RWPE1 (cell line): ENCODE data around the gene ZDHHC19.
A peak's percentile ranks its signal among the peaks of the same experiment; 100 is the strongest.
"Not testable (repeated sequence)": the region's sequence is repeated elsewhere in the genome, so short reads cannot be mapped to it uniquely, and the experiment has no call there.

Experiments used
- CTCF ChIA-PET: fragments of 350-600 bp; sonication (Branson Sonifier 250); formaldehyde crosslinking; extraction: SDS; loops from one replicate; lab custom pipeline; 2021; lab: Yijun Ruan, JAX
- POLR2A ChIA-PET: fragments of 400-600 bp; formaldehyde crosslinking; extraction: SDS; loops from one replicate; lab custom pipeline; 2020; ENCODE audit warnings: antibody characterized with exemption; ENCODE audit not compliant: low non-redundant PET; lab: Yijun Ruan, JAX
- DNase-seq: peaks from one replicate; pipeline ENCODE4 v3.0.0; 2012; ENCODE audit warnings: low spot score
- H3K27ac ChIP-seq: fragments of 450-650 bp; 2 replicates; pipeline ENCODE4 v1.5.1; 2017
- TF ChIP-seq, protein P1 (sequence below): fragments of 450-650 bp; conservative IDR thresholded peaks from 2 replicates; pipeline ENCODE4 v1.5.1; 2017; ENCODE audit warnings: low read depth, mild to moderate bottlenecking

The ZDHHC19 gene

DNA sequence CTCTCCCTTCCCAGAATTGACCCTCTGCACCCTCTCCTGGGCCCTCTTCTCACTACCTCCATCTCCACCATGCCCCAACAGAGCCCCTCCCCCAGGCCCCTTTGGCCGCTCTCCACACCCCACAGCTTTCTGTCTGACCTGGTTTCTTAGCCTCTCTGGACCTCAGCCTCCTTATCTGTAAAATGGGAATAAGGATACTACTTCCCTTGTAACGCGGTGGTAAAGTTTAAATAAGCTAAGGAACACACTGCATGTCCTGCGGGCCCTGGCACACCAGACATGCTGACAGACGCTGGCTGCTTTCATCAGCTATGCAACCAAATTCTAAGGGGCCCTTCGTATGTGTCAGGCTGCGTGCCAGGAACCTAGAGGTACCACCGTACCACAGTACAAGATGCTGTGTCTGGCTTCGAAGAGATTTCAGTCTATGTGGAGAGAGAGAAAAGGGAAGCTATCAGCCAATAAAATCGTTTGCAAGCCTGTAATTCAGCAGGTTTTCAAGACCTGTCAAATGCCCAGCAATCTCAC, 4.4 kb upstream of the ZDHHC19 start:
- ChIA-PET POLR2A (interaction anchor here (0.5 kb wide), 1 partner anchor 218 kb away, joined by 3 read pairs; no protein-coding TSS in a partner anchor), CTCF (no interaction called here)
- TF ChIP-seq, protein P1, sequence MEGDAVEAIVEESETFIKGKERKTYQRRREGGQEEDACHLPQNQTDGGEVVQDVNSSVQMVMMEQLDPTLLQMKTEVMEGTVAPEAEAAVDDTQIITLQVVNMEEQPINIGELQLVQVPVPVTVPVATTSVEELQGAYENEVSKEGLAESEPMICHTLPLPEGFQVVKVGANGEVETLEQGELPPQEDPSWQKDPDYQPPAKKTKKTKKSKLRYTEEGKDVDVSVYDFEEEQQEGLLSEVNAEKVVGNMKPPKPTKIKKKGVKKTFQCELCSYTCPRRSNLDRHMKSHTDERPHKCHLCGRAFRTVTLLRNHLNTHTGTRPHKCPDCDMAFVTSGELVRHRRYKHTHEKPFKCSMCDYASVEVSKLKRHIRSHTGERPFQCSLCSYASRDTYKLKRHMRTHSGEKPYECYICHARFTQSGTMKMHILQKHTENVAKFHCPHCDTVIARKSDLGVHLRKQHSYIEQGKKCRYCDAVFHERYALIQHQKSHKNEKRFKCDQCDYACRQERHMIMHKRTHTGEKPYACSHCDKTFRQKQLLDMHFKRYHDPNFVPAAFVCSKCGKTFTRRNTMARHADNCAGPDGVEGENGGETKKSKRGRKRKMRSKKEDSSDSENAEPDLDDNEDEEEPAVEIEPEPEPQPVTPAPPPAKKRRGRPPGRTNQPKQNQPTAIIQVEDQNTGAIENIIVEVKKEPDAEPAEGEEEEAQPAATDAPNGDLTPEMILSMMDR, result no peak
- DNase-seq, result no peak
- H3K27ac ChIP-seq, result no peak overlapping the region; the same call in 1 of the 2 replicates

DNA sequence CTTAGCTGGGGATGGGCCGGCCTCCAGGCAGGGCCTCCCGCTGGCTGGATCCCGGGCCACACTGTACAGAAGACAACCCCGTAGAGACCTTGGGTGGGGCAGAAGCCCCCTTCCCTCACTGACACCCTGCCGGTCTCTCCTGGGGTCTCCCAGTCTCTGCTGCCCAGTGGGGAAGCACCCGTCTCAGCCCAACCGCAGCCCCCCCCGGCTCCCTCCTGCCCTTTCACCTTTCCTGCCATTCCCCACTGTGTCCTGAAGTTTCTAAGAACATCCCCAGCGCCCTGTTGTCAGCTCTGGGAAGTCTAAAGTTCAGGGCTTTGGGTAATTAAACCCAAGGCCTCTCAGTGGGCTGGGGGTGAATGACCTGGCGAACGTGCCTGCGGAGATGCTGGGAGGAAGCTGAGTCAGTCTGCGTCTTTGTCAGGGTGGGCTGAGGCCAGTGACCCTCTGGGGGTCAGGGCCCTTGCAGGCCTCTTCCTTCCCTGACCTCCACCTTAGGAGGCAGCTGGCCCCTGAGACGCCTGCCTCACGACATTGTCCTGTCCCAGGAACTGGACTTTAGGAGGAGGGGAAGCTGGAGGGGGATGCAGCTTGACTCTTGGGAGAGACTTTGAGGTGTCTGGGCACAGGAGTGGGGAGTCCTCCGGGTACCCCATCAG, 3.7 kb upstream of the ZDHHC19 start:
- no peak for DNase-seq
- TF ChIP-seq, protein P1, result no peak
- no peak overlapping the region for H3K27ac ChIP-seq
- ChIA-PET CTCF (no interaction called here), POLR2A (interaction anchor here (0.5 kb wide), 1 partner anchor 218 kb away, joined by 3 read pairs; no protein-coding TSS in a partner anchor)

DNA sequence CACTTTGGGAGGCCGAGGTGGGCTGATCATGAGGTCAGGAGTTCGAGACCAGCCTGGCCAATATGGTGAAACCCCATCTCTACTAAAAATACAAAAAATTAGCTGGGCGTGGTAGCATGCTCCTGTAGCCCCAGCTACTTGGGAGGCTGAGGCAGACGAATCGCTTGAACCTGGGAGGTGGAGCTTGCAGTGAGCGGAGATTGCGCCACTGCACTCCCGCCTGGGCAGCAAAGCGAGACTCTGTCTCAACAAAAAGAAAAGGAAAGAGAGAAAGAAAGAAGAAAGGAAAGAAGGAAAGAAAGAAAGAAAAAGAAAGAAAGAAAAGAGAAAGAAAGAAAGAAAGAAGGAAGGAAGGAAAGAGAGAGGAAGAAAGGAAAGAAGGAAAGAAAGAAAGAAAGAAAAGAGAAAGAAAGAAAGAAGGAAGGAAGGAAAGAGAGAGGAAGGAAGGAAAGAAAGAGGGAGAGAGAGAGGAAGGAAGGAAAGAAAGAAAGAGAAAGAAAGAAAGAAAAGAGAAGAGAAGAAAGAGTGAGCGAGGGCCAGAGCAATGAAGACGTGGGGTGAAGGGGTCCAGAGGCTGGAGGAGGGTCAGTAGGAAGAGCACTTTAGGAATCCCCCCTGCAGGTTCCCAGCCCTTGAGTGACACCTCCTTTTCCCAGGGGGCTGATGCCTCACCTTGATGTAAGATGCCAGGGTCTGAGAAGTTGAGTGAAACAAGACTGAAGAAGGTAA, 1.1 kb downstream of the ZDHHC19 start:
- POLR2A ChIA-PET, H3K27ac ChIP-seq, CTCF ChIA-PET, DNase-seq: not testable (repeated sequence)

- CTCF ChIA-PET, result no interaction called here
Observed at GRCh38 chr3:196208942-196209695, 2.1 kb downstream of the ZDHHC19 start.

GRCh38 chr3:196207833-196208607, 3.2 kb downstream of the ZDHHC19 start:
- CTCF ChIA-PET, result no interaction called here
- peak; percentile 89 for DNase-seq
- TF ChIP-seq, protein P1, result no peak
- POLR2A ChIA-PET, result no interaction called here
- H3K27ac ChIP-seq, result no peak overlapping the region

More at GRCh38 chr3:196208942-196209695, 2.1 kb downstream of the ZDHHC19 start:
- no peak for DNase-seq
- POLR2A ChIA-PET, result no interaction called here
- H3K27ac ChIP-seq, result no peak overlapping the region
- TF ChIP-seq, protein P1, result no peak

- no peak overlapping the region for H3K27ac ChIP-seq
- no peak for DNase-seq
- ChIA-PET CTCF (no interaction called here), POLR2A (no interaction called here)
- TF ChIP-seq, protein P1, result no peak
Observed at GRCh38 chr3:196207159-196207832, 3.9 kb downstream of the ZDHHC19 start.

- CTCF ChIA-PET, result interaction anchor here (1.2 kb wide), 1 partner anchor 9 kb away, joined by 4 read pairs; no protein-coding TSS in a partner anchor
- POLR2A ChIA-PET, result not testable (repeated sequence)
Observed at GRCh38 chr3:196205442-196206205, 5.6 kb downstream of the ZDHHC19 start.

More at GRCh38 chr3:196205442-196206205, 5.6 kb downstream of the ZDHHC19 start:
- DNase-seq, H3K27ac ChIP-seq: not testable (repeated sequence)
